Left forelimb (tissue), 1 donor: ENCODE data around the gene ILKAP.

Experiments used
- DNase-seq: peaks from one replicate; pipeline ENCODE4 v3.0.0-alpha.2; 2018; ENCODE audit warnings: low spot score

The ILKAP gene

GRCh38 chr2:238203094-238203972 is at the start of gene ILKAP:
Gene ILKAP (minus strand): TSS chr2:238203695. CDS start chr2:238203553, 142 bp downstream.
- peak; percentile 95 for DNase-seq

- DNase-seq: no peak
Measured at GRCh38 chr2:238252766-238253630, 49.5 kb upstream of the ILKAP start.

DNA sequence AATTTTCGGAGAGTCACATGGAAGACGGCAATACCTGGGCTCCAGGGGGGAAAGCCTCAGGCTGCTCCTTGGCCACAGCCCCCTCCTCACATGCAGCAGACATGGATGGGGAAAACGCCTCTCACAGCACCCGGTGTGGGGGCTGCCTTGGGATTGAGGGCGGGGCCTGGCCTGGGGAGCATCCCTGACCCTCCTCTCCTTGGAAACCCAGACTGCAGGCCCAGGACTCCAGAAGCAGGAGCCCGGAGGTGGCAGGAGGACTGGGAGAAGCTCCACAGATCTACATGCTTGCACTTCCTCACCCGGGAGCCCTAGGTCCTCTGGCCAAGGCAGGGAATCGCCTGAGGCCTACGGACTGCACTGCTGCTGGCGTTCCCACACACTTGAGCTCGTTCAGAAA is 48.5 kb upstream of the ILKAP start:
- DNase-seq: no peak

- DNase-seq: no peak
Measured at GRCh38 chr2:238251331-238251730, 47.8 kb upstream of the ILKAP start.

- DNase-seq: no peak
Measured at GRCh38 chr2:238250896-238251295, 47.4 kb upstream of the ILKAP start.

- DNase-seq: no peak
Measured at GRCh38 chr2:238247841-238248453, 44.5 kb upstream of the ILKAP start.

DNA sequence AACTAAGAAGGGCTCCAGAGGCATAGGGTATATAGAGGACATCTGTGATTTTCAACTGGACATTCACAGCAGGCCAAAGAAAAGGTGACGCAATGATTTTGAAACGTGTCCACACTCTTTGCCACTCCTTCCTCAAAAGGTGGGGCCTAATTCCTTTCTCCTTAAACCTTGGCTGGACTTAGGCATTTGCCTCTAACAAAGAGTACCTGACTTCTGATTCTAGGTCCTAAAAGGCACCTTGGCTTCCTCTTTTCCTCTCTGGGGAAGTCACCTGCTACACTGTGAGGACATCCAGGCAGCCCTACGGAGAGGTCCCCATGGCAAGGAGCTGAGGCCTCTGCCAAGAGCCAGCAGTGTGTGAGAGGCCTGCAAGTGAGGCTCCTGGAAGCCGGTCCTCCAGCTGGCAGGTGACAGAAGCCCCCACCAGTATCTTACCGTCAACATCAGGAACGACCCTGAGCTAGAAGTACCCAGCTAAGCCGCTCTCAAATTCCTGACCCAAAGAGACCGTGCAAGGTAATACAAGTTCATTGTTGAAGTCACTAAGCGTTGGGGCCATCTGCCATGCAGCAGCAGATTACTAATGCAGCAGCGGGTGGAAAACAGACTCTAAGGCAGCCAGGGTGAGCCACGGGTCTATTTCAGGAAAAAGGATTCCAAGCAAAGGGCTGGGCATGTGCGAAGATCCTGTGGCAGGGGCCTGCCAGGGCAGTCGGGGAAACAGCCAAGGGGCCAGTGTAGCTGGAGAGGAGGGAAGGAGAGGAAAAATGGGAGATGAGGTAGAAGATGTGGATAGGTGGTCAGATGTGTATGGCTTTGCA is 43.7 kb upstream of the ILKAP start:
- DNase-seq: no peak

DNA sequence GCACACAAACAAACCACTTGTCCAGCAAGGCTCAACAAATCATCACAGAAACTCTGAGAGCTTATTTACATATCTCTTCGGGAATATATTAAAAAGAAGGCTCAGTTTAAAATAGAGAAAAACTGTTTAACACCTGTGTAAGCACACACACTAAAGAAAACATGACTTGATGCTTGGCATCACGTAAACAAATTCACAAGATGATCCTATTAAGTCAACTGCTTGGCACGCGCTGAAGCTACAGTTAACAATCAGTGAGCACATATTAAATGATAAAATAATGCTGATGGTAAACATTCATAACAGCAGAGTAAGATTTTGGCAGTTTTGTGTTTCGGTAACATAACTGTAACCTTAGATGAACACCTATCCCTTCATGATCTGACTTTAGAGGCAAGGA is 40.7 kb upstream of the ILKAP start:
- DNase-seq: no peak

- DNase-seq: no peak
Measured at GRCh38 chr2:238243496-238244076, 40.1 kb upstream of the ILKAP start.

DNA sequence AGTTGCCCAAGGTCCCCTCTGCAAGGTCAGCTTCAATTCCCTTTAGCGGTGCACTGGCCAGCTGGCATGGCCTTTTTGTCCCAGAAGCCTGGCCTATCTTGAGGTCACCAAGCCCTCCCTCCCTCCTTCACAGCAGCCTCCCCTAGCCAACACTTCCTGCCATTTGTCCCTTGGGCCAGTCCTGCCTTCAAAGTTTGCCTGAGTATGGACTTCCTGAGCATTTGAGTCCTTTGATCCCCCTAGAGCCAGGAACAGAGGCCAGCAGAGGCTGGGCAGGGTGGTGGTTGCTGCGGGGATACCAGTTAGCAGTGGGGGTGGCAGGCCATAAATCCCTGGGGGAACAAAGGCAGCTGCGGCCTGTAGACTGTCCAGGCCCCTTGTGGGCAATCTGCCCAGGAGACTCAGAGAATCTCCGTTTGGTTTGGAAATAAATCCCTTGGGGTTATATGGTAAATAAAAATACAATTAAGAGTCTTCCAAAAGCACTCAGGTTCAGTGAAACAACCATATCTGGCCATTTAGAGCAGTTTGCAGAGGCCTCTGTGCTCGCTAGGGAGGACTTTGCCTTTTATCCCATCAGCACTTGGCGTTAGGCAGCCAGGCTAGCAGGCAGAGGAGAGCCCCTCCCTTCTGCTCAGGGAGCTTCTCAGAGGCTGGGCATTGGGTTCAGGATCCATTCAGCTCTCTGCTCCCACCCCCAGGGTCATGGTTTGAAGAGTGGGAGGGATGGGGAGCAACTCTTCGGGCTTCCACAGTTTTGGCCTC is 39.4 kb upstream of the ILKAP start:
- DNase-seq: peak; percentile 60

GRCh38 chr2:238241970-238242369 is 38.5 kb upstream of the ILKAP start:
- DNase-seq: no peak

GRCh38 chr2:238240757-238241711 is 37.5 kb upstream of the ILKAP start:
- DNase-seq: peak; percentile 80

- peak; percentile 89 for DNase-seq
Measured at GRCh38 chr2:238239863-238240756, 36.6 kb upstream of the ILKAP start, which contains the start of gene HES6. Gene HES6 (minus strand): TSS chr2:238240038. CDS start chr2:238239905, 133 bp downstream.

DNA sequence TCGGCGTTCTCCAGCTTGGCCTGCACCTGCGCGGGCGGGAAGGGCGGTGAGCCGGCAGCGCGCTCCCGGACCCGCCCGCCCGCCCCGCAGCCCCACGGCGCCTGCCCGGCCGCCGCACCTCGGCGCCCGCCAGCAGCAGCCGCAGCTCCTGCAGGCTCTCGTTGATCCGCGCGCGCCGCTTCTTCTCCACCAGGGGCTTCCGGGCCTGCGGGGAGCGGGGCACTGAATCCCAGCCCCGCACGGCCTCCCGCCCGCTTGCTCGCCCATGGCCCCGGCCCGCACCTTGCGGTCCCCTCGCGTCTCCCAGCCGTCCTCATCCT is 36.0 kb upstream of the ILKAP start:
- DNase-seq: no peak

DNA sequence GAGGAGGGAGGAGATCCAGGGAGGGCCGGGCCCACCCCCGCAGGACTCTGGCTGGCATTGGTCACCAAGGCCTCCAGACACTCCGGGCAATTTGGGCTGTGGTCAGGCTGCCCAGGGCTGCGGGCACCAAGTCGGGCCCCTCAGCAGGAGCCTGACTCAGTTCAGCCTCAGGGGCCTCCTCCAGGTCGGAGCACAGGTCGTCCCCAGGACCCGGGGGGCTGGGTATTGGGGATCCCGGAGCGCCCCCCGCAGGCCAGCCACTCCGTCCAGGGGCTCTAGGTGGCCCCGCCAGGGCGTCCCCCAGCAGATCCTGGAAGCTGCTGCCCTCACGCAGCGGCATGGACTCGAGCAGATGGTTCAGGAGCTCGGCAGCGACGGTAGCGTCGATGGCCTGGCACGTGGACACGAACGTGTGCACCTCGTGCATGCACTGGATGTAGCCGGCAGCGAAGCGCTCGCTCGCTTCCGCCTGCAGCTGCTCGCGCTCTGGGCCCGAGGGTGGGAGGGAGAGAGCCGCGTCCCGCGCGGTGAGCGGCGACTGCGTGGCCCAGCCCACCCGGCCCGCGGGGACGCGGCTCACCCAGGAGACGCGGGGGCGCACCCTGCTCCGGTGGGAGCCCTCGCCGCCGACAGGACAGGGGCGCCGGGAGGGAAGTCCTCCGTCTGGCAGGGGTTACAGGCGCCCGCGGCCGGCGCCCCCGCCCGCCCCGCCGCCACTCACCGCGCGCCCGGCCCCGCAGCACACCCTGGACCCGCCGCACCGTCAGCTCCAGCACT is 35.5 kb upstream of the ILKAP start:
- peak; percentile 59 for DNase-seq

DNA sequence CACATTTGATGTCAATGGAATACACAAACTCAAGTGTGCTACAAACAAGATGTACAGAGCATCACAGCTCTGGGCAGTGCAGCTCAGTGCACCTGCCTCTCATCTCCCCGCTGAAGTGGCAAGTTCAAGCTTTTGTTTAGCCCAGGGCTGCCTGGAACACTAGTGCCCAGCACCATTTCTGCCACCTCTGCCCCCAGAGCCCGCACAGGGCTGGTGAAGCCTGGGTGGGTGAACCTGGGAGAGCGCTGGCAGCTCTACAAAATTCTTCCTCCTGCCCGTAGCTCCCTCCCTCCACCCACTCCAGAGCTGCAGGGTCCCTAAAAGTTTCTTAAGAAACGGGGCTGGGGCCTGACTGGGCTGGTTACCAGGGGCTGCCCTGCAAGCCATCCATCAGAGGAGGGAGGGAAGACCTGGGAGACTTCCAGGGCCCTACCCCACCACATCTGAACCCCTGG is 34.8 kb upstream of the ILKAP start:
- DNase-seq: peak; percentile 34

DNA sequence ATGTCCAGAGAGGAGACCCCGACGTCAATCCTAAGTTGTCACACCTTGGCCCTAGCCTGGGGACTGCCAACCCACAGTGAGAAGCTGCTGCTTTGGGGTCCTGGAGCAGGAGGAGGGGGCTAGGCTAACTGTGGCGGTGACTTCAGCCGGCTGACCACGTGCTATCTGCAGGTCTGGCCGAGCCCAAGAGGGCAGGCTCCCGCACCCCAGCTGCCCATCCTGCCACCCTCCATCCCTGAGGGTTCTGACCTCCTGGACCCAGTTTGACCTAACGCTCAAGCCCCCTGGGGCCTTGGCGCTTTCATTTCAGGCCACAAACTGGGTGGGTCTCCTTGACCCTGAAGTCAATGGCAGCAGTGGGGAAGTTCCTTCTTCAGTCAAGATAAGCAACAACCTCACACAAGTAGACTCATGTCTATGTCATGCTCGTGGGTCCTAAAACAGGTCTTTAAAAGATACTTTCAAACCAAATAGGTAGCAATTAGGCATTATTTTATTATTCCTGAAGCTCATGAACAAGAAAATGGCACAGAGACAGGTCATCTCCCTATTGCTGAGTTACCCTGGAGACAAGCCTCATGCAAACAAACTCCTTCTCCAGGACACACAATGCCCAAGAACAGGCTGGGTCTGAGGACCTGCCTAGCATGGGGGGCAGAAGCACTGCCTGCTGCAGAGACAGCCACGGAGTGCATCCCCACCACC is 34.1 kb upstream of the ILKAP start:
- peak; percentile 47 for DNase-seq
